GDM1 (cell line): Measurements from ENCODE around the gene ARF1.

Source experiments
- DNase-seq: peaks from one replicate; lab custom pipeline; 2025; lab: John Stamatoyannopoulos, UW

ARF1 gene

GRCh38 chr1:228088586-228089498 lies 6.3 kb downstream of the ARF1 start:
- no peak for DNase-seq

GRCh38 chr1:228089519-228090380 lies 7.2 kb downstream of the ARF1 start:
- no peak for DNase-seq

GRCh38 chr1:228090613-228091081 lies 8.1 kb downstream of the ARF1 start:
- DNase-seq, result no peak

- no peak for DNase-seq
These were observed 8.6 kb downstream of the ARF1 start for GRCh38 chr1:228091084-228091483.

- DNase-seq, result no peak
These were observed 10.0 kb downstream of the ARF1 start for GRCh38 chr1:228092342-228093049.

- no peak for DNase-seq
These were observed 10.8 kb downstream of the ARF1 start for GRCh38 chr1:228093050-228093906.

GRCh38 chr1:228094432-228095016 lies 12.0 kb downstream of the ARF1 start:
- DNase-seq, result no peak

- DNase-seq, result no peak
These were observed 12.7 kb downstream of the ARF1 start for GRCh38 chr1:228095161-228095560.

- DNase-seq, result no peak
These were observed 13.4 kb downstream of the ARF1 start for GRCh38 chr1:228095938-228096337.

GRCh38 chr1:228096416-228097332 lies 14.2 kb downstream of the ARF1 start:
- DNase-seq, result no peak

GRCh38 chr1:228097333-228098081 lies 15.0 kb downstream of the ARF1 start:
- no peak for DNase-seq

- DNase-seq, result no peak
These were observed 15.9 kb downstream of the ARF1 start for GRCh38 chr1:228098323-228098931.

GRCh38 chr1:228099331-228099732 lies 16.8 kb downstream of the ARF1 start:
- DNase-seq, result no peak

GRCh38 chr1:228100822-228101613 lies 18.5 kb downstream of the ARF1 start:
- no peak for DNase-seq

GRCh38 chr1:228101614-228101993 lies 19.1 kb downstream of the ARF1 start:
- no peak for DNase-seq

- no peak for DNase-seq
These were observed 19.7 kb downstream of the ARF1 start for GRCh38 chr1:228101994-228102790.
